Measurements from ENCODE around the gene CCK.

CCK gene

GRCh38 chr3:42266085-42266484 lies at the start of gene CCK:
TSS of gene CCK (minus strand) at chr3:42266185. CDS start at chr3:42263630, 2,555 bp downstream.
- no peaks in the 10 kb centered on the region for H4K20me1 ChIP-seq
- 0 out of 22 replicates have a peak, but pooled peaks cover 0 to 4% (median 0%) of the 10 kb centered on the region in 11 experiments for H3K36me3 ChIP-seq
- H3K9me3 ChIP-seq (replicated peaks in 1 of 11), result peaks cover 28 to 49% (median 33%) of the 10 kb centered on the region in 11 experiments
- no peak within 1 kb of the TSS for H3K4me2 ChIP-seq
- H3K4me1 ChIP-seq, result no peaks in the 10 kb centered on the region
- peaks cover 32 to 43% (median 36%) of the 10 kb centered on the region in 11 experiments for H3K27me3 ChIP-seq
- TF ChIP-seq Cebpa-rat (IDR thresholded peaks at IDR 0.05), result no peak
- no peak within 1 kb of the TSS for H3K4me3 ChIP-seq
- H3K27ac ChIP-seq, result no peak within 1 kb of the TSS
- no peak within 1 kb of the TSS for H3K9ac ChIP-seq

DNA sequence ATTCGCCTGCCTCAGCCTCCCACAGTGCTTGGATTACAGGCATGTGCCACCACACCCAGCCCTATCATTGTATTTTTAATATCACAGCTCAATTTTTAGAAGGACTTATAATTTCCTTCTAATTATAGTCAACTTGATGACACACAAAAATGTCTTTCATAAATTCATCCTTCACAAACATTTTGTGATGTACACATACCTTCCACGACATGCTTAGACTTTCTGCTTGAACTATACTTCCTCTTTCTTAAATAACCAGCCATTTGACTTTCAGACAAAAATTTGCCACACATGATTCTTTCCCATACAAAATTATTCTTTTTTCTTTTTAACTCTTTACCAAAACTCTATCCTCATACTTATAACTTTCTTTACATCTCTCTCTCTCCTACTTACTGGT lies 48.4 kb upstream of the CCK start:
- Histone ChIP-seq H3K4me3 (no peak overlapping the region; a peak in 1 of 20 replicates), H3K27ac (no peak overlapping the region), H4K20me1 (no peaks in the 10 kb centered on the region), H3K4me2 (no peak overlapping the region), H3K4me1 (no peaks in the 10 kb centered on the region), H3K36me3 (no peaks in the 10 kb centered on the region), H3K9me3 (replicated peaks in 1 of 11) (peaks cover 50 to 76% (median 63%) of the 10 kb centered on the region in 11 experiments), H3K27me3 (no peaks in the 10 kb centered on the region), H3K9ac (no peak overlapping the region)
- TF ChIP-seq Cebpa-rat (IDR thresholded peaks at IDR 0.05), result no peak

DNA sequence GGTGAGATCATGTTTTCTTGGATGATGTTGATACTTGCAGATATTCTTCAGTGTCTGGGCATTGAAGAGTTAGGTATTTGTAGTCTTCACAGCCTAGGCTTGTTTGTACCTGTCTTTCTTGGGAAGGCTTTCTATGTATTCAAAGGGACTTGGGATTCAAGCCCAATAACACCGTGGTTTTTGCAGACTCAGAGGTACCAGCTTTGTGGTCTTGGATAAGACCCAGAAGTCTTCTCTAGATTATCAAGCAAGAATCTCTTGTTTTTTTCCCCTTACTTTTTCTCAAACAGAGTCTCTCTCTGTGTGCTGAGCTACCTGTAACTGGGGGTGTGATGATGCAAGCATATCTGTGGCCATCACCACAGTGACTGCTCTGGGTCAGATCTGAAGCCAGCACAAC lies 42.7 kb upstream of the CCK start:
- H4K20me1 ChIP-seq, result no peaks in the 10 kb centered on the region
- no peaks in the 10 kb centered on the region for H3K36me3 ChIP-seq
- peaks cover 12 to 24% (median 18%) of the 10 kb centered on the region in 11 experiments for H3K9me3 ChIP-seq (replicated peaks in 1 of 11)
- H3K4me3 ChIP-seq, result no peak overlapping the region
- peaks cover 0 to 2% (median under 1%) of the 10 kb centered on the region in 10 experiments; a peak in 10 of 20 replicates for H3K4me1 ChIP-seq
- H3K27me3 ChIP-seq, result no peaks in the 10 kb centered on the region
- H3K27ac ChIP-seq, result no peak overlapping the region
- no peak for TF ChIP-seq Cebpa-rat (IDR thresholded peaks at IDR 0.05)
- H3K9ac ChIP-seq, result no peak overlapping the region
- H3K4me2 ChIP-seq, result no peak overlapping the region

GRCh38 chr3:42306499-42306898 lies 40.5 kb upstream of the CCK start:
- Histone ChIP-seq H3K9me3 (replicated peaks in 1 of 11) (peaks cover 0 to 5% (median 0%) of the 10 kb centered on the region in 11 experiments; a peak in 4 of 22 replicates), H3K4me2 (no peak overlapping the region)
- no peak for TF ChIP-seq Cebpa-rat (IDR thresholded peaks at IDR 0.05)

DNA sequence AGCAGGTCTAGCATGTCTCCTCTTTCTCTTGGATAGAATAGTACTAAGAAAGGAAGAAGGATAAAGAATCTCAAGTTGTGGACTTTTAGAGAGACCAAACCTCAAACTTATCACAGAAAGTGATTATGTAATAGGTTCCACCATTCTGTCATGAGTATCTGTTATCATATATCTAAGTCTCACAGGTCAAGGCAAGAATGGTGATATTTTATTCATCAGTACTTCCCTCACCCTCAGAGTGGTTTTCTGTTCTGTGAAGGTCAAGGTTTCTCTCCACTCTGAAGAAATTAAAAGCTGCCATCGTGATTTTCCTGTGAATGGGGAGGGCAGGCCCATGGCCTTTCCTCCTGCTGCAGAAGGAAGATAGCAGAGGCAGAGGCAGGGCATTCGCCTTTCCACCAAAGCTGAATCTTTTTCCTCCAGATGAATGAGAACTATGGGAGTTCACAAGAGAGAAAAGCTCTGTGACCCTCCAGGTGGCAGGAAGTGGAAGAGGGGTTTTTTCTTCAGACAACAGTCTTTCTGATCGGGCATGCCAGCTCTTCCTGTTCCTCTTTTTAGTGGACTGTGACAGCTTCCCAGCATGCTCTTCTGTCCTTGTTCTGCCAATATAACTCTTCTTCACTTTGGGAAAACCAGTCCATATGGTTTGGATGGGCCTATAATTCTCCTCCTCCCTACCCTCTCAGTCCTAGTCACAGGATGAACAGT lies 37.1 kb upstream of the CCK start:
- TF ChIP-seq Cebpa-rat (IDR thresholded peaks at IDR 0.05), result no peak
- no peak overlapping the region for H3K4me3 ChIP-seq
- peak overlapping the region; percentile 29 to 77 (median 57); a peak in 21 of 22 replicates for H3K4me2 ChIP-seq
- no peaks in the 10 kb centered on the region for H3K9me3 ChIP-seq (replicated peaks in 1 of 11)
- H3K36me3 ChIP-seq, result no peaks in the 10 kb centered on the region
- H3K27me3 ChIP-seq, result no peaks in the 10 kb centered on the region
- H3K9ac ChIP-seq, result no peak overlapping the region
- H3K4me1 ChIP-seq, result peaks cover 7 to 15% (median 13%) of the 10 kb centered on the region in 10 experiments; a peak in 19 of 20 replicates
- H3K27ac ChIP-seq, result peak overlapping the region in 8 of 11 experiments; percentile 22 to 65 (median 46); a peak in 17 of 22 replicates
- no peaks in the 10 kb centered on the region for H4K20me1 ChIP-seq

More at GRCh38 chr3:42306499-42306898, 40.5 kb upstream of the CCK start:
- Histone ChIP-seq H3K9ac (no peak overlapping the region), H3K4me3 (no peak overlapping the region), H3K36me3 (no peaks in the 10 kb centered on the region), H3K27me3 (no peaks in the 10 kb centered on the region), H3K27ac (no peak overlapping the region), H4K20me1 (no peaks in the 10 kb centered on the region), H3K4me1 (peaks cover 7 to 15% (median 13%) of the 10 kb centered on the region in 10 experiments; a peak in 19 of 20 replicates)

GRCh38 chr3:42301446-42302175 lies 35.6 kb upstream of the CCK start:
- TF ChIP-seq Cebpa-rat (IDR thresholded peaks at IDR 0.05), result no peak
- Histone ChIP-seq H3K4me3 (no peak overlapping the region), H3K4me2 (no peak overlapping the region), H3K27me3 (no peaks in the 10 kb centered on the region), H3K27ac (no peak overlapping the region), H3K4me1 (peaks cover 7 to 15% (median 13%) of the 10 kb centered on the region in 10 experiments; a peak in 19 of 20 replicates), H3K36me3 (no peaks in the 10 kb centered on the region), H4K20me1 (no peaks in the 10 kb centered on the region), H3K9me3 (replicated peaks in 1 of 11) (no peaks in the 10 kb centered on the region), H3K9ac (no peak overlapping the region)

- no peaks in the 10 kb centered on the region for H3K9me3 ChIP-seq (replicated peaks in 1 of 11)
- no peak overlapping the region for H3K4me3 ChIP-seq
- H3K27ac ChIP-seq, result no peak overlapping the region
- TF ChIP-seq Cebpa-rat (IDR thresholded peaks at IDR 0.05), result no peak
- no peak overlapping the region for H3K4me2 ChIP-seq
- H3K36me3 ChIP-seq, result no peaks in the 10 kb centered on the region
- H4K20me1 ChIP-seq, result no peaks in the 10 kb centered on the region
- H3K27me3 ChIP-seq, result no peaks in the 10 kb centered on the region
- no peak overlapping the region for H3K9ac ChIP-seq
- peaks cover 7 to 15% (median 13%) of the 10 kb centered on the region in 10 experiments; a peak in 19 of 20 replicates for H3K4me1 ChIP-seq
These were observed 34.8 kb upstream of the CCK start for GRCh38 chr3:42300778-42301177.

- Histone ChIP-seq H3K4me3 (no peak overlapping the region), H3K27me3 (no peaks in the 10 kb centered on the region), H3K9ac (no peak overlapping the region), H3K4me2 (no peak overlapping the region), H3K36me3 (no peaks in the 10 kb centered on the region), H3K9me3 (replicated peaks in 1 of 11) (peaks cover 0 to 2% (median 0%) of the 10 kb centered on the region in 11 experiments; a peak in 1 of 22 replicates), H3K27ac (no peak overlapping the region), H3K4me1 (peaks cover 7 to 15% (median 13%) of the 10 kb centered on the region in 10 experiments; a peak in 19 of 20 replicates), H4K20me1 (no peaks in the 10 kb centered on the region)
- TF ChIP-seq Cebpa-rat (IDR thresholded peaks at IDR 0.05), result no peak
These were observed 34.0 kb upstream of the CCK start for GRCh38 chr3:42300013-42300412.

- Histone ChIP-seq H3K9me3 (replicated peaks in 1 of 11) (peaks cover 0 to 6% (median 0%) of the 10 kb centered on the region in 11 experiments; a peak in 3 of 22 replicates), H3K27me3 (no peaks in the 10 kb centered on the region), H4K20me1 (no peaks in the 10 kb centered on the region), H3K4me3 (no peak overlapping the region), H3K36me3 (no peaks in the 10 kb centered on the region), H3K4me2 (no peak overlapping the region), H3K27ac (no peak overlapping the region), H3K4me1 (peaks cover 4 to 9% (median 9%) of the 10 kb centered on the region in 10 experiments; a peak in 19 of 20 replicates), H3K9ac (no peak overlapping the region)
- no peak for TF ChIP-seq Cebpa-rat (IDR thresholded peaks at IDR 0.05)
These were observed 32.3 kb upstream of the CCK start for GRCh38 chr3:42298259-42298658.

All from BLaER1 treated with 17β-estradiol and CSF1 and Interleukin-3, amounts not matched to agents 10 nM and 100 nM (cell line).